Liver (tissue), 9 donors: ENCODE data around the gene ZNF202. TPM values are rescaled to one million over a fixed set of nuclear protein-coding genes. Genes with fewer than 3 reads are reported as not detected.

Experiments used
- DNase-seq: peaks from one replicate; pipeline ENCODE4 v3.0.0-alpha.2; 2017; ENCODE audit warnings: low spot score
- H3K27ac ChIP-seq, 2 donors: one replicate each; pipeline ENCODE4 v1.7.0; 2013; ENCODE audit warnings: inconsistent platforms in 2 of 2, low read length in 2 of 2, control low read depth in 1 of 2, low read depth in 1 of 2, mild to moderate bottlenecking in 1 of 2
- H3K27me3 ChIP-seq, 4 donors: one replicate each; pipeline versions ENCODE4 v1.6.1 to v1.7.0; 2013; ENCODE audit warnings: low read length in 3 of 4, inconsistent platforms in 1 of 4, mild to moderate bottlenecking in 1 of 4, moderate library complexity in 1 of 4; ENCODE audit not compliant: control insufficient read depth in 4 of 4, insufficient read depth in 4 of 4
- H3K36me3 ChIP-seq, 4 donors: one replicate each; pipeline versions ENCODE4 v1.6.1 to v1.7.0; 2013; ENCODE audit warnings: low read length in 3 of 4, mild to moderate bottlenecking in 3 of 4, low read depth in 1 of 4, moderate library complexity in 1 of 4; ENCODE audit not compliant: control insufficient read depth in 4 of 4, insufficient read depth in 3 of 4
- H3K4me1 ChIP-seq, 4 donors: one replicate each; pipeline versions ENCODE4 v1.6.1 to v1.7.0; 2013; ENCODE audit warnings: low read length in 3 of 4, mild to moderate bottlenecking in 3 of 4, moderate library complexity in 1 of 4; ENCODE audit not compliant: control insufficient read depth in 4 of 4, insufficient read depth in 4 of 4
- H3K4me3 ChIP-seq, 3 donors: one replicate each; pipeline versions ENCODE4 v1.6.1 to v1.7.0; 2013; ENCODE audit warnings: low read length in 3 of 3, control low read depth in 1 of 3, low read depth in 1 of 3, mild to moderate bottlenecking in 1 of 3
- H3K9ac ChIP-seq, 2 donors: one replicate each; pipeline ENCODE4 v1.7.0; 2013; ENCODE audit warnings: low read length in 2 of 2, mild to moderate bottlenecking in 2 of 2, moderate library complexity in 2 of 2, control low read depth in 1 of 2, low read depth in 1 of 2
- H3K9me3 ChIP-seq, 4 donors: one replicate each; pipeline versions ENCODE4 v1.6.1 to v1.7.0; 2013; ENCODE audit warnings: low read length in 3 of 4; ENCODE audit not compliant: control insufficient read depth in 4 of 4
- CTCF ChIP-seq: fragments of 150-350 bp; IDR thresholded peaks from 2 replicates; pipeline ENCODE4 v1.5.1; 2017; ENCODE audit warnings: improper control_type of control experiment, low read depth, low read length; ENCODE audit not compliant: missing input control
- EGR1 ChIP-seq, 2 donors: IDR thresholded peaks; 2 replicates each; pipeline ENCODE4 v1.6.1; 2016 to 2018; ENCODE audit warnings: antibody characterized with exemption in 2 of 2, low read depth in 2 of 2
- FOXA1 ChIP-seq: IDR thresholded peaks from 2 replicates; pipeline ENCODE4 v1.6.1; 2016; ENCODE audit warnings: antibody characterized with exemption
- FOXA2 ChIP-seq: IDR thresholded peaks from 2 replicates; pipeline ENCODE4 v1.6.1; 2016; ENCODE audit warnings: antibody characterized with exemption
- GABPA ChIP-seq, 2 donors: IDR thresholded peaks in 1 of 2; conservative IDR thresholded peaks in 1 of 2; 2 replicates each; pipeline ENCODE4 v1.6.1; 2016; ENCODE audit warnings: antibody characterized with exemption in 2 of 2, mild to moderate bottlenecking in 1 of 2, moderate library complexity in 1 of 2
- HNF4A ChIP-seq, 2 donors: conservative IDR thresholded peaks; 2 replicates each; pipeline ENCODE4 v1.6.1; 2016; ENCODE audit warnings: antibody characterized with exemption in 2 of 2, mild to moderate bottlenecking in 2 of 2
- HNF4G ChIP-seq: IDR thresholded peaks from 2 replicates; pipeline ENCODE4 v1.6.1; 2016; ENCODE audit warnings: antibody characterized with exemption
- JUND ChIP-seq, 2 donors: IDR thresholded peaks; 2 replicates each; pipeline ENCODE4 v1.6.1; 2016; ENCODE audit warnings: antibody characterized with exemption in 2 of 2
- MAX ChIP-seq: IDR thresholded peaks from 2 replicates; pipeline ENCODE4 v1.6.1; 2016; ENCODE audit warnings: antibody characterized with exemption
- NR2F2 ChIP-seq: IDR thresholded peaks from 2 replicates; pipeline ENCODE4 v1.6.1; 2016; ENCODE audit warnings: antibody characterized with exemption
- RAD21 ChIP-seq, 2 donors: IDR thresholded peaks; 2 replicates each; pipeline ENCODE4 v1.6.1; 2016; ENCODE audit warnings: antibody characterized with exemption in 2 of 2, mild to moderate bottlenecking in 2 of 2
- RXRA ChIP-seq, 2 donors: IDR thresholded peaks; 2 replicates each; pipeline ENCODE4 v1.6.1; 2017 to 2018; ENCODE audit warnings: antibody characterized with exemption in 2 of 2, mild to moderate bottlenecking in 1 of 2
- SP1 ChIP-seq: IDR thresholded peaks from 2 replicates; pipeline ENCODE4 v1.6.1; 2018; ENCODE audit warnings: antibody characterized with exemption, mild to moderate bottlenecking
- TAF1 ChIP-seq: conservative IDR thresholded peaks from 2 replicates; pipeline ENCODE4 v1.6.1; 2016; ENCODE audit warnings: antibody characterized with exemption, mild to moderate bottlenecking
- YY1 ChIP-seq: IDR thresholded peaks from 2 replicates; pipeline ENCODE4 v1.6.1; 2016; ENCODE audit warnings: antibody characterized with exemption, mild to moderate bottlenecking
- ZBTB33 ChIP-seq: IDR thresholded peaks from 2 replicates; pipeline ENCODE4 v1.6.1; 2016; ENCODE audit warnings: antibody characterized with exemption
- whole genome bisulfite sequencing: extraction: QIAGEN DNeasy Blood & Tissue Kit; methylation state at CpG from one replicate; pipeline ENCODE4 v1.1.7; 2013; 5-methylcytosine and 5-hydroxymethylcytosine counted together
- polyA plus RNA-seq, 2 donors: library from polyadenylated mRNA; stranded (reverse) in 1 of 2; unstranded in 1 of 2; fragments of 200-250 nt in 1 of 2; fragments of >200 nt in 1 of 2; fragmentation: Nextera tagmentation in 1 of 2; extraction: Ambion mirVana in 1 of 2; gene quantifications; one replicate each; pipeline versions ENCODE4 v1.2.1 to v1.2.3, GENCODE V29; 2013 to 2015
- total RNA-seq, 2 donors: library from RNA; depleted of rRNA; stranded (reverse); fragments of >200 nt; gene quantifications; one replicate each; pipeline ENCODE4 v1.2.3, GENCODE V29; 2014
- TF ChIP-seq, protein P1 (sequence below): IDR thresholded peaks from 2 replicates; pipeline ENCODE4 v1.6.1; 2016; ENCODE audit warnings: antibody characterized with exemption, mild to moderate bottlenecking
- TF ChIP-seq, protein P2 (sequence below): IDR thresholded peaks from 2 replicates; pipeline ENCODE4 v1.6.1; 2016; ENCODE audit warnings: antibody characterized with exemption
- donor health status: healthy.
- donor health status: healthy.
- donor health status: healthy.
- donor health status: healthy.
- donor health status: healthy.

ZNF202 gene
- total and polyA plus RNA-seq, 4 donors = 1.2 to 5.1 (median 3.3) TPM

- no peaks in the 10 kb centered on the region for H3K9me3 ChIP-seq
- 59% methylated on average over 1 of the region's 1 CpG for WGBS
- no peaks in the 10 kb centered on the region for H3K36me3 ChIP-seq
- H3K4me1 ChIP-seq = no peaks in the 10 kb centered on the region
- no peak overlapping the region for H3K27ac ChIP-seq
- TF ChIP-seq NR2F2 (no peak), EGR1 (IDR thresholded peaks at IDR 0.05; ENCODE audit: low read depth in 2 of 2) (no peak), HNF4A (conservative IDR thresholded peaks at IDR 0.05) (no peak), TAF1 (no peak), JUND (IDR thresholded peaks at IDR 0.05) (no peak), HNF4G (no peak), GABPA (IDR thresholded peaks at IDR 0.05 in 1 of 2, conservative IDR thresholded peaks at IDR 0.05 in 1 of 2) (no peak), SP1 (no peak), CTCF (no peak), YY1 (no peak), RAD21 (IDR thresholded peaks at IDR 0.05) (no peak), ZBTB33 (no peak)
- TF ChIP-seq, protein P1, sequence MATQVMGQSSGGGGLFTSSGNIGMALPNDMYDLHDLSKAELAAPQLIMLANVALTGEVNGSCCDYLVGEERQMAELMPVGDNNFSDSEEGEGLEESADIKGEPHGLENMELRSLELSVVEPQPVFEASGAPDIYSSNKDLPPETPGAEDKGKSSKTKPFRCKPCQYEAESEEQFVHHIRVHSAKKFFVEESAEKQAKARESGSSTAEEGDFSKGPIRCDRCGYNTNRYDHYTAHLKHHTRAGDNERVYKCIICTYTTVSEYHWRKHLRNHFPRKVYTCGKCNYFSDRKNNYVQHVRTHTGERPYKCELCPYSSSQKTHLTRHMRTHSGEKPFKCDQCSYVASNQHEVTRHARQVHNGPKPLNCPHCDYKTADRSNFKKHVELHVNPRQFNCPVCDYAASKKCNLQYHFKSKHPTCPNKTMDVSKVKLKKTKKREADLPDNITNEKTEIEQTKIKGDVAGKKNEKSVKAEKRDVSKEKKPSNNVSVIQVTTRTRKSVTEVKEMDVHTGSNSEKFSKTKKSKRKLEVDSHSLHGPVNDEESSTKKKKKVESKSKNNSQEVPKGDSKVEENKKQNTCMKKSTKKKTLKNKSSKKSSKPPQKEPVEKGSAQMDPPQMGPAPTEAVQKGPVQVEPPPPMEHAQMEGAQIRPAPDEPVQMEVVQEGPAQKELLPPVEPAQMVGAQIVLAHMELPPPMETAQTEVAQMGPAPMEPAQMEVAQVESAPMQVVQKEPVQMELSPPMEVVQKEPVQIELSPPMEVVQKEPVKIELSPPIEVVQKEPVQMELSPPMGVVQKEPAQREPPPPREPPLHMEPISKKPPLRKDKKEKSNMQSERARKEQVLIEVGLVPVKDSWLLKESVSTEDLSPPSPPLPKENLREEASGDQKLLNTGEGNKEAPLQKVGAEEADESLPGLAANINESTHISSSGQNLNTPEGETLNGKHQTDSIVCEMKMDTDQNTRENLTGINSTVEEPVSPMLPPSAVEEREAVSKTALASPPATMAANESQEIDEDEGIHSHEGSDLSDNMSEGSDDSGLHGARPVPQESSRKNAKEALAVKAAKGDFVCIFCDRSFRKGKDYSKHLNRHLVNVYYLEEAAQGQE = no peak
- H3K9ac ChIP-seq = no peak overlapping the region
- no peaks in the 10 kb centered on the region for H3K27me3 ChIP-seq
- no peak overlapping the region for H3K4me3 ChIP-seq
- no peak for DNase-seq
Observed at GRCh38 chr11:123783536-123783935, 42.1 kb upstream of the ZNF202 start.

- Histone ChIP-seq H3K9me3 (no peaks in the 10 kb centered on the region), H3K4me3 (no peak overlapping the region), H3K27me3 (peaks cover 0 to 2% (median 0%) of the 10 kb centered on the region in 4 donors), H3K9ac (no peak overlapping the region), H3K27ac (no peak overlapping the region), H3K4me1 (no peaks in the 10 kb centered on the region), H3K36me3 (no peaks in the 10 kb centered on the region)
- WGBS = 98% methylated on average over 1 of the region's 1 CpG
- no peak for DNase-seq
- TF ChIP-seq FOXA1 (no peak), RXRA (IDR thresholded peaks at IDR 0.05) (no peak), CTCF (no peak), MAX (no peak), HNF4G (no peak), SP1 (no peak), JUND (IDR thresholded peaks at IDR 0.05) (no peak), FOXA2 (no peak), NR2F2 (no peak), YY1 (no peak), RAD21 (IDR thresholded peaks at IDR 0.05) (no peak), EGR1 (IDR thresholded peaks at IDR 0.05; ENCODE audit: low read depth in 2 of 2) (no peak), HNF4A (conservative IDR thresholded peaks at IDR 0.05) (no peak), GABPA (IDR thresholded peaks at IDR 0.05 in 1 of 2, conservative IDR thresholded peaks at IDR 0.05 in 1 of 2) (no peak)
- TF ChIP-seq, protein P2, sequence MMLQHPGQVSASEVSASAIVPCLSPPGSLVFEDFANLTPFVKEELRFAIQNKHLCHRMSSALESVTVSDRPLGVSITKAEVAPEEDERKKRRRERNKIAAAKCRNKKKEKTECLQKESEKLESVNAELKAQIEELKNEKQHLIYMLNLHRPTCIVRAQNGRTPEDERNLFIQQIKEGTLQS = no peak
- TF ChIP-seq, protein P1 = no peak
Observed at GRCh38 chr11:123778511-123778910, 37.1 kb upstream of the ZNF202 start.
